Measurements from ENCODE around the gene FUT6. TPM values are rescaled to one million over a fixed set of nuclear protein-coding genes. Genes with fewer than 3 reads are reported as not detected.
"Not testable (repeated sequence)": the region's sequence is repeated elsewhere in the genome, so short reads cannot be mapped to it uniquely, and the experiment has no call there.

The FUT6 gene
- total RNA-seq, 4 donors from 2014 or later: 0.29 TPM; not detected in 3

GRCh38 chr19:5784581-5785147 is 54.8 kb downstream of the FUT6 start, which contains the start of gene PRR22:
TSS of gene PRR22 (minus strand) at chr19:5784746. CDS start at chr19:5784660, 86 bp downstream.
- in situ Hi-C loops (cut with MboI; ENCODE audit: low sequenced_read_pairs in 4 of 4) (no loop called here), intact Hi-C loops (cut with DNase I; ENCODE audit: low total_unique reads) (no loop called here)
- ATAC-seq (no peak), DNase-seq (no peak)
- peaks cover 7 to 54% of the 10 kb centered on the region in 2 donors for H3K36me3 ChIP-seq
- no peak within 1 kb of the TSS for H3K27ac ChIP-seq
- H3K4me3 ChIP-seq: no peak within 1 kb of the TSS
- H3K27me3 ChIP-seq: no peaks in the 10 kb centered on the region
- peaks cover 0 to under 1% of the 10 kb centered on the region in 2 donors for H3K4me1 ChIP-seq
- no peaks in the 10 kb centered on the region for H3K9me3 ChIP-seq
- no peak for TF ChIP-seq CTCF (IDR thresholded peaks at IDR 0.05 in 4 of 5, conservative IDR thresholded peaks at IDR 0.05 in 1 of 5)

GRCh38 chr19:5782945-5783919 is 56.3 kb downstream of the FUT6 start:
- no peaks in the 10 kb centered on the region for H3K27me3 ChIP-seq
- in situ Hi-C loops (cut with MboI; ENCODE audit: low sequenced_read_pairs in 4 of 4): no loop called here
- no peak overlapping the region for H3K4me3 ChIP-seq
- no peak for ATAC-seq
- no peak for TF ChIP-seq POLR2A (IDR thresholded peaks at IDR 0.05)
- no peak for TF ChIP-seq CTCF (IDR thresholded peaks at IDR 0.05 in 4 of 5, conservative IDR thresholded peaks at IDR 0.05 in 1 of 5)
- DNase-seq: no peak
- intact Hi-C loops (cut with DNase I; ENCODE audit: low total_unique reads): no loop called here
- no peaks in the 10 kb centered on the region for H3K9me3 ChIP-seq
- no peak overlapping the region for H3K27ac ChIP-seq
- peaks cover 7 to 40% of the 10 kb centered on the region in 2 donors for H3K36me3 ChIP-seq
- H3K4me1 ChIP-seq: no peaks in the 10 kb centered on the region

GRCh38 chr19:5782322-5782721 is 57.2 kb downstream of the FUT6 start:
- ATAC-seq: no peak
- no peaks in the 10 kb centered on the region for H3K4me1 ChIP-seq
- in situ Hi-C loops (cut with MboI; ENCODE audit: low sequenced_read_pairs in 4 of 4): no loop called here
- H3K36me3 ChIP-seq: peaks cover 7 to 31% of the 10 kb centered on the region in 2 donors
- no peak for TF ChIP-seq POLR2A (IDR thresholded peaks at IDR 0.05)
- TF ChIP-seq CTCF (IDR thresholded peaks at IDR 0.05 in 4 of 5, conservative IDR thresholded peaks at IDR 0.05 in 1 of 5): no peak
- no peaks in the 10 kb centered on the region for H3K9me3 ChIP-seq
- H3K4me3 ChIP-seq: no peak overlapping the region
- intact Hi-C loops (cut with DNase I; ENCODE audit: low total_unique reads): no loop called here
- no peaks in the 10 kb centered on the region for H3K27me3 ChIP-seq
- no peak for DNase-seq
- no peak overlapping the region for H3K27ac ChIP-seq

GRCh38 chr19:5780916-5781315 is 58.6 kb downstream of the FUT6 start:
- H3K9me3 ChIP-seq; H3K27me3 ChIP-seq; H3K27ac ChIP-seq; H3K4me3 ChIP-seq; intact Hi-C loops (cut with DNase I; ENCODE audit: low total_unique reads); DNase-seq; H3K4me1 ChIP-seq; in situ Hi-C loops (cut with MboI; ENCODE audit: low sequenced_read_pairs in 4 of 4); ATAC-seq: not testable (repeated sequence)
- H3K36me3 ChIP-seq: peaks cover under 1 to 17% of the 10 kb centered on the region in 2 donors

Other genes with a start within 250 kb of the FUT6 start
- gene SAFB2, start 216.9 kb downstream of the FUT6 start, total RNA-seq: 10 to 100 TPM; 13.7 to 19.8 (median 18.4) TPM
- 10 to 100 TPM; 29.8 to 60.0 (median 56.1) TPM for gene SAFB, start 216.6 kb downstream of the FUT6 start, total RNA-seq
- gene MICOS13, start 159.2 kb downstream of the FUT6 start, total RNA-seq: 100 to 1,000 TPM in 1 of 4 donors, 10 to 100 TPM in 3; 45.7 to 122 (median 74.8) TPM
- gene HSD11B1L, start 158.7 kb downstream of the FUT6 start, total RNA-seq: 10 to 100 TPM in 3 of 4 donors, 1 to 10 TPM in 1; 5.8 to 33.2 (median 21.5) TPM
- 100 to 1,000 TPM; 329 to 784 (median 462) TPM for gene RPL36, start 149.4 kb downstream of the FUT6 start, total RNA-seq
- gene LONP1, start 119.6 kb downstream of the FUT6 start, total RNA-seq: 10 to 100 TPM; 33.1 to 77.7 (median 70.4) TPM
- not detected for gene CATSPERD, start 119.1 kb downstream of the FUT6 start, total RNA-seq
- gene PRR22, start 55.0 kb downstream of the FUT6 start, total RNA-seq: 1 to 10 TPM in 1 of 4 donors, under 1 TPM in 1, not detected in 2; 0.24 to 1.0 TPM
- 10 to 100 TPM; 19.5 to 45.9 (median 25.0) TPM for gene DUS3L, start 48.5 kb downstream of the FUT6 start, total RNA-seq
- not detected for gene NRTN, start 34.6 kb downstream of the FUT6 start, total RNA-seq
- gene FUT3, start 11.7 kb upstream of the FUT6 start, total RNA-seq: under 1 TPM in 1 of 4 donors, not detected in 3; 0.32 TPM
- not detected for gene FUT5, start 30.8 kb upstream of the FUT6 start, total RNA-seq
- 100 to 1,000 TPM; 190 to 349 (median 221) TPM for gene NDUFA11, start 64.1 kb upstream of the FUT6 start, total RNA-seq
- 1 to 10 TPM in 3 of 4 donors, under 1 TPM in 1; 0.46 to 3.0 (median 2.1) TPM for gene VMAC, start 65.2 kb upstream of the FUT6 start, total RNA-seq
- 1 to 10 TPM; 1.2 to 2.4 (median 2.0) TPM for gene CAPS, start 74.6 kb upstream of the FUT6 start, total RNA-seq
- gene RANBP3, start 138.4 kb upstream of the FUT6 start, total RNA-seq: 10 to 100 TPM; 37.4 to 74.3 (median 61.3) TPM